Nephron (organoid): ENCODE measurements around the gene USF2.

Source experiments
- H3K27ac Mint-ChIP-seq, 3 experiments: 2 replicates each; pipeline ENCODE4 v1.8.0; 2020; ENCODE audit warnings: mixed read lengths in 3 of 3, mild to moderate bottlenecking in 2 of 3, moderate library complexity in 1 of 3
- H3K27me3 Mint-ChIP-seq: 2 replicates; pipeline ENCODE4 v1.8.0; 2021; ENCODE audit warnings: low read depth, mild to moderate bottlenecking, moderate library complexity, mixed read lengths
- H3K36me3 Mint-ChIP-seq: 2 replicates; pipeline ENCODE4 v1.8.0; 2020; ENCODE audit warnings: low read depth, mixed read lengths
- H3K4me1 Mint-ChIP-seq: 2 replicates; pipeline ENCODE4 v1.8.0; 2020; ENCODE audit warnings: mixed read lengths
- H3K4me3 Mint-ChIP-seq, 3 experiments: 2 replicates each; pipeline ENCODE4 v1.8.0; 2020; ENCODE audit warnings: mild to moderate bottlenecking in 3 of 3, mixed read lengths in 3 of 3, moderate library complexity in 2 of 3
- H3K9me3 Mint-ChIP-seq: 2 replicates; pipeline ENCODE4 v1.8.0; 2020; ENCODE audit warnings: mixed read lengths
- TF ChIP-seq, protein P1 (sequence below), 3 experiments: fragments of 200-600 bp; sonication (generic); IDR thresholded peaks; one replicate each; pipeline ENCODE4 v1.5.0; 2021; ENCODE audit warnings: antibody characterized with exemption in 3 of 3; ENCODE audit not compliant: unreplicated experiment in 3 of 3

USF2 gene

DNA sequence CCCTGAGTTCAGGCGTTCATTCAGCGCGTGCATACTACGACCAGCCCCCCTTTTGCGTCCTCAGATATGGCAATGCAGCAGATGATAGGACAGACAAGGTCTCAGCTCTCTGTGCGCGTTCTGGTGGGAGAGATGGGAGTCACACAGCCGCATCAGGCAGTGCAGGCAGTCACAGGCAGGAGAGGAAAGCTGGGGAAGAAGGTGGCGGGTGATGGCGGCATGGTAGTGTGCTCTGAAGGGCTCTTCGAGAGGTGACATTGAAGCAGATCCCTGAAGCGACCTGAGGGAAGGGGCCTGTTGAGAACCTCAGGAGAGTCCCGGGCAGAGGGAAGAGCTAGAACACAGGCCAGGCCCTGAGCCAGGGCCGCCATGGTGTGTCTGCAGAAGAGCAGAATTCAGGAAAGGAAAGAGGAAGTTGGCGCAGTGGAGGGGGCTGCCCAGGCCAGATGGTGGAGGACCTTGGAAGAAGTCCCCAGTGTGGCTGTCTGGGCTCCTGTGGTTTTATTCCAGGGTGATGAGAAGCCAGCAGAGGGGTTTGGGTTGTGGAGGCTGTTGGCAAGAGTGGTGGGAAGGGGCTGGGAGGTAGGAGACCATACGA, 3.5 kb downstream of the USF2 start:
- no peaks in the 10 kb centered on the region for H3K9me3 Mint-ChIP-seq
- TF ChIP-seq, protein P1, sequence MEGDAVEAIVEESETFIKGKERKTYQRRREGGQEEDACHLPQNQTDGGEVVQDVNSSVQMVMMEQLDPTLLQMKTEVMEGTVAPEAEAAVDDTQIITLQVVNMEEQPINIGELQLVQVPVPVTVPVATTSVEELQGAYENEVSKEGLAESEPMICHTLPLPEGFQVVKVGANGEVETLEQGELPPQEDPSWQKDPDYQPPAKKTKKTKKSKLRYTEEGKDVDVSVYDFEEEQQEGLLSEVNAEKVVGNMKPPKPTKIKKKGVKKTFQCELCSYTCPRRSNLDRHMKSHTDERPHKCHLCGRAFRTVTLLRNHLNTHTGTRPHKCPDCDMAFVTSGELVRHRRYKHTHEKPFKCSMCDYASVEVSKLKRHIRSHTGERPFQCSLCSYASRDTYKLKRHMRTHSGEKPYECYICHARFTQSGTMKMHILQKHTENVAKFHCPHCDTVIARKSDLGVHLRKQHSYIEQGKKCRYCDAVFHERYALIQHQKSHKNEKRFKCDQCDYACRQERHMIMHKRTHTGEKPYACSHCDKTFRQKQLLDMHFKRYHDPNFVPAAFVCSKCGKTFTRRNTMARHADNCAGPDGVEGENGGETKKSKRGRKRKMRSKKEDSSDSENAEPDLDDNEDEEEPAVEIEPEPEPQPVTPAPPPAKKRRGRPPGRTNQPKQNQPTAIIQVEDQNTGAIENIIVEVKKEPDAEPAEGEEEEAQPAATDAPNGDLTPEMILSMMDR (IDR thresholded peaks at IDR 0.05; ENCODE audit: unreplicated experiment in 3 of 3): no peak

DNA sequence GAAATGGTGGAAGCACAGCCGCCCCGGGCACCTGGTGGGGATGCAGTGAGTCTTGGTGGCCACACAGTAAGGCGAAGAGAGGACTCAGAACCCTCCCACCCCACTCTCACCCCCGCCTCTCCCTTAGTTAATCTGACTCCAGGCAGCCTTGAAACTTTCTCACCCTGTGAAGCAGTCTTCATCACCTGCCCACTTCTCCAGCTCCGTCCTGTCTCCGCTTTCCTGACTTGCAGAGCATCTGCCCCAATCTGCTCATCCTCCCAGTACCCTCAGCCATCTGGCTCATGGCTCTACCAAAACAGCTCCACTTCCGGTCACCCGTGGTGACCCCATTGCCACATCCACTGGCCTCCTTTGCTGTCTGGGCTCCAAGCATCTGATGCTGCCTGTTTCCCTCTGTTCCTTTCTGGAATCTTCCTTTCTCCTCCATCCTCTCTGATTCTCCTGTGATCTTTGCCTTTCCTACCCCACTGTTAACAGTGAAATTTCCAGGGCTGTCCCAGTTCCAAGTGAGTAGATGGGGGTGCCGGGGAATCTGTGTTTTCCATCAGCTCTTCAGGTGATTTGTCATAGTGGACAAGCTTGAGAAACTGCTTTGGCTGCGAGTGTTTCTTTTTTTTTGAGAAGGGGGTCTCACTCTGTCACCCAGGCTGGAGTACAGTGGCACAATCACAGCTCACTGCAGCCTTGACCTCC, 4.3 kb downstream of the USF2 start:
- peak overlapping the region; percentile 59 to 76 (median 71) for H3K4me3 Mint-ChIP-seq
- peak overlapping the region; percentile 15 to 87 (median 57) for H3K27ac Mint-ChIP-seq
- TF ChIP-seq, protein P1 (IDR thresholded peaks at IDR 0.05; ENCODE audit: unreplicated experiment in 3 of 3): no peak
- H3K36me3 Mint-ChIP-seq: peaks cover 56% of the 10 kb centered on the region
- H3K9me3 Mint-ChIP-seq: no peaks in the 10 kb centered on the region
- H3K4me1 Mint-ChIP-seq: no peaks in the 10 kb centered on the region
- no peaks in the 10 kb centered on the region for H3K27me3 Mint-ChIP-seq

More for the DNA sequence above, 3.5 kb downstream of the USF2 start:
- H3K4me1 Mint-ChIP-seq: no peaks in the 10 kb centered on the region
- H3K36me3 Mint-ChIP-seq: peaks cover 55% of the 10 kb centered on the region
- no peaks in the 10 kb centered on the region for H3K27me3 Mint-ChIP-seq
- H3K27ac Mint-ChIP-seq: peak overlapping the region in 1 of 3 experiments; percentile 30
- peak overlapping the region; percentile 50 to 76 (median 66) for H3K4me3 Mint-ChIP-seq

DNA sequence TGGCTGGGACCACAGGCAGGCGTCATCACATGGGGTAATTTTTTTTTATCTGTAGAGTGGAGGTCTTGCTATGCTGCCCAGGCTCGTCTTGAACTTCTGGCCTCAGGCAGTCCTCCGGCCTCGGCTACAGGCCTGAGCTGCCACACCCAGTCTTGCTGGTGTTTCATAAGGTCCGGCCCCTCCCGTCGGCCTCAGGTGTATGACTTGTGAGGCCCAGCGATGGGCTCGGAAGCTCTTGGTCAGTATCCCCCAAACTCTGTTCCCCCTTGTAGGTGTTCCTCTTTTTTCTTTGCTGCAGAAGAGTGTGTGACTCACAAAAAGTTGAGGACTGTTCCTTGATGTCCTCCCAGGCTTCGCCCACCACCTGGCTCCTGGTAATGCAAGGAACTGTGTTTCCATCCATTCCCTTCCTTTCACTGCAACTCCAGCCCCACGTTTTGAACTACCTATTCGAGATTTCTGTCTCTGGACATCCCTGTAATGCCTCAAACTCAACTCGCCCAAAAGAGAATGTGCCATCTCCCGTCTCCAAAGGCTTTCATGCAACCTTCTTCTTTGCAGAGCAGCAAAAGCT, 5.0 kb downstream of the USF2 start:
- H3K9me3 Mint-ChIP-seq: no peaks in the 10 kb centered on the region
- H3K36me3 Mint-ChIP-seq: peaks cover 56% of the 10 kb centered on the region
- H3K4me1 Mint-ChIP-seq: no peaks in the 10 kb centered on the region
- peak overlapping the region; percentile 29 to 65 (median 64) for H3K4me3 Mint-ChIP-seq
- H3K27ac Mint-ChIP-seq: peak overlapping the region in 2 of 3 experiments; percentile 17 to 18
- no peaks in the 10 kb centered on the region for H3K27me3 Mint-ChIP-seq
- TF ChIP-seq, protein P1 (IDR thresholded peaks at IDR 0.05; ENCODE audit: unreplicated experiment in 3 of 3): no peak

DNA sequence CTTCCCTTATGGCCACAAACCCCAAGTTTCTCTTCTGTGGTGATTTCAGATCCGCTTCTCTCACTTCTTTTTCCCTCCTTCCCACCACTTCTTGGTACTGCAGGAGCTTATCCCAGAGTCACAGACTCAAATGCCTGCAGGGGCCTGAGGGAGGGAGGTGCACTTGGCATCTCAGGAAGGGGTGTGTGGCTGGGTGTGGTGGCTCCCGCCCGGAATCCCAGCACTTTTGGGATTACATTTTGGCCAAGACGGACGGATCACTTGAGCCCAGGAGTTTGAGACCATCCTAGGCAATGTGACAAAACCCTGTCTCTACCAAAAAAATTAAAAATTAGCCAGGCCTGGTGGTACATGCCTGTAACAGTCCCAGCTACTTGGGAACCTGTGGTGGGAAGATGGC, 5.6 kb downstream of the USF2 start:
- Mint-ChIP-seq H3K27ac (peak overlapping the region in 2 of 3 experiments; percentile 17 to 18), H3K9me3 (no peaks in the 10 kb centered on the region), H3K27me3 (no peaks in the 10 kb centered on the region), H3K4me1 (no peaks in the 10 kb centered on the region), H3K36me3 (peaks cover 56% of the 10 kb centered on the region), H3K4me3 (peak overlapping the region in 2 of 3 experiments; percentile 64 to 65)
- TF ChIP-seq, protein P1 (IDR thresholded peaks at IDR 0.05; ENCODE audit: unreplicated experiment in 3 of 3): no peak

DNA sequence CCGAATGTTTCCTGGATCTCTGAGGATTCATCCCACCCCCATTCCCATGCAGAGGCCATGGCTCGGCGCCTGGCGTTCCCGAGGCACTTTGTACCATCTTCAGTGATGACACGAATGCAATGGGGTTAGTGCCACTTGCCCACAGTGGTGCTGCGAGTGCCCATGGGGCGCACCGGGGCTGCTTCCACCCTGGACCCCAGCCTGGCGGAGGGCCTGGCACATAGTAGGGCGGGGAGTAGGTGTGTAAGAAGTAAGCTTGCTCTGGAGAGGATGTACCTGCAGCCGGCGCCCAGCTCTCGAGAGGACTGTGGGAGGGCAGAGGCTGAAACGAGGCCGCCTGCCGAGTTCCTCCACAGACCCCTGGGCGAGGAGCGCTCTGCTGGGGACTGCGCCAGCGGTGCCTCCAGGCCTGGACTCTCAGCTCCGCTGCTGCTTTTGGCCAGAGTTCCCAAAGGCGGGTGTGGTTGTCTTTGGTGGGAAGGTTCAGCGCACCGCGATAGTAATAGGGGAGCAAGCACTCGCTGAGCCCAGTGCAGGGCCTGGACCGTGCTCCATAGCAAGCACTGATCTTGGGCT, 8.0 kb downstream of the USF2 start:
- no peaks in the 10 kb centered on the region for H3K4me1 Mint-ChIP-seq
- TF ChIP-seq, protein P1 (IDR thresholded peaks at IDR 0.05; ENCODE audit: unreplicated experiment in 3 of 3): no peak
- H3K4me3 Mint-ChIP-seq: no peak overlapping the region
- peaks cover 41% of the 10 kb centered on the region for H3K36me3 Mint-ChIP-seq
- no peak overlapping the region for H3K27ac Mint-ChIP-seq
- H3K27me3 Mint-ChIP-seq: no peaks in the 10 kb centered on the region
- no peaks in the 10 kb centered on the region for H3K9me3 Mint-ChIP-seq
